H4 (cell line): ENCODE measurements around the gene FBXO2. TPM values are rescaled to one million over a fixed set of nuclear protein-coding genes. Genes with fewer than 3 reads are reported as not detected.

Source experiments
- DNase-seq: peaks from one replicate; pipeline ENCODE4 v3.0.0-alpha.2; 2015; ENCODE audit warnings: low spot score
- total RNA-seq: library from RNA; depleted of rRNA; stranded (reverse); fragments of >200 nt; shearing (Covaris generic); gene quantifications from 2 replicates; pipeline ENCODE4 v1.2.3, GENCODE V29; 2014; rRNA removed

The FBXO2 gene, protein sequence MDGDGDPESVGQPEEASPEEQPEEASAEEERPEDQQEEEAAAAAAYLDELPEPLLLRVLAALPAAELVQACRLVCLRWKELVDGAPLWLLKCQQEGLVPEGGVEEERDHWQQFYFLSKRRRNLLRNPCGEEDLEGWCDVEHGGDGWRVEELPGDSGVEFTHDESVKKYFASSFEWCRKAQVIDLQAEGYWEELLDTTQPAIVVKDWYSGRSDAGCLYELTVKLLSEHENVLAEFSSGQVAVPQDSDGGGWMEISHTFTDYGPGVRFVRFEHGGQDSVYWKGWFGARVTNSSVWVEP
- 0.76 and 2.3 TPM in 2 replicates for total RNA-seq

DNA sequence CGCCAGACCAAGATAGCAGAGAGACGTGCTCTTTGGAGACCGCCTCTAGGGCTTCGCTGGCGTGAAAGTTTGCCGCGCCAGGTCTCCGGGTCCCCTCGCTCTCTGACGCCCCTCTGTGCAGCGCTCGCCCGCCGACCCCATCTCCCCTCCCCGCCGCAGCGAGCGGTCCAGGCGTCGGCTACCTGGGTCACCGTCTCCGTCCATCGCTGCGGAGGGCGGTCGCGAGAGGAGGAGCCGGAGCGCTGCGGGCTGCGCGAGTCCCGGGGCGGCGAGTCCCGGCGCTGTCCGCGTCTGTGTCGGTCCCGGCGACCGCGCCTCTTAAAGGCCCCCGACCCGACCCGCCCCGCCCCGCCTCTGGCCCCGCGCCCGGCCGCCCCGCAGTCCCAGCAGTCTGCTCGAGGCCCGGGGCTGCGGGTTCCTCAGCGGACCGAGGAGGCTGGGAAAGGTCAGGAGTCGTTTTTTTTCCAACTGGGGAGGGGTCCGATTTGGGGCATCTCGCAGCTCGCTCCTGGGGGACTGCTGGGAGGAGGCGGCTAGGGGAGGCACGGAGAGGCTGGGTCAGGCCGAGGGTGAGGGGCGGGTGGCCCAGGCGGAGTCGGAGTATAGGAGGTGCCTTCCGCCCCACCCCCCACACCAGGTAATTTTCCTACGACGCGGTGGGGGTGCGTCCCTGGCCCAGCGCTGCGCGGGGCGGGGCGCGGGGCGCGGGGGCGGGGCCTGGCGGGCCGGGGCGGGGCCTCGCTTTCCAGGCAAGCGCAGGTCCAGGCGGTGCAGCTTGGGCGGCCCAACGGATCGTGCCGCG is at the start of gene FBXO2, which contains the start of gene FBXO44:
TSS of gene FBXO2 (minus strand) at position 293 of the 802 bp plus-strand sequence. CDS start at position 204, 89 bp downstream.
TSS of gene FBXO44 (plus strand) at position 741 of the 802 bp plus-strand sequence. CDS start 959 bp downstream, outside the sequence.
- DNase-seq: no peak

DNA sequence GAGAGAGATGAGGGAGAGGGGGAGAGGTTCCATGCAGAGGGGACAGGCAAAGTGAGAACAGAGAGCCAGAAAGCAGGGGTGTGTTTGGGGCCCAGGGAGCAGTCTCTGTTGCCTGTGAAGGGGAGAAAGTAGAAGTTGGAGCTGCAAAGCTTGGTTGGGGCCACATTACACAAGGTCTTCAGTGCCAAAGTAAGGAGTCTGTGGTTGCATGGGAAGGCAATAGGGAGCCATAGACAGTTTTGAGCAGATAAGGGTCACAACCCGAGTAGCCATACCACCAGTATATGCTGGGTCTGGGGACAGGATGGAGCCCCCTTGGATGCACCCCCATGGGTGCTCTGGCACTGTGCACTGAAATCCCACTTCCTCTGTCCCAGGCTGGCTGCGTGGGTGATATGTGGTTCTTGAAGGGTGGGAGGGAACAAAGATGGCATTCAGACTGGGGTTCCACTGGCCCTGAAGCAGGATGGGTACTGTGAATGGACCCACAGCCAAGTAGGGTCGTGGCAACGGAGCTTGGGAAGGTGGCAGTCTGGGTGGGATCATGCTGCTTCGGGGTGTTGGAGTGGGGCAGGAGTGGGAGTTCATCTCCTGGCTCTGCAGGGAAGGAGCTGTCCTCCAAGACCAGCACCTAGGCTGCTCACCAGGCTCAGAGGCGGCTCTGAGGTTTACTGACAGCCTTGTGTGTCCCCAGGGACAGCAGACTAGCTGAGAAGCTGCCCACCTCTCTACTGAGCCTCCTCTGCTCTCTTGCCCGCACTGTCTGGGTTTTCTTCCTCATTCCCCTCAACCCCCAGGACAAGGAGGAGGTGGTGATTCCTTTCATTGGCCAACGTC is 49.3 kb upstream of the FBXO2 start:
- DNase-seq: no peak

DNA sequence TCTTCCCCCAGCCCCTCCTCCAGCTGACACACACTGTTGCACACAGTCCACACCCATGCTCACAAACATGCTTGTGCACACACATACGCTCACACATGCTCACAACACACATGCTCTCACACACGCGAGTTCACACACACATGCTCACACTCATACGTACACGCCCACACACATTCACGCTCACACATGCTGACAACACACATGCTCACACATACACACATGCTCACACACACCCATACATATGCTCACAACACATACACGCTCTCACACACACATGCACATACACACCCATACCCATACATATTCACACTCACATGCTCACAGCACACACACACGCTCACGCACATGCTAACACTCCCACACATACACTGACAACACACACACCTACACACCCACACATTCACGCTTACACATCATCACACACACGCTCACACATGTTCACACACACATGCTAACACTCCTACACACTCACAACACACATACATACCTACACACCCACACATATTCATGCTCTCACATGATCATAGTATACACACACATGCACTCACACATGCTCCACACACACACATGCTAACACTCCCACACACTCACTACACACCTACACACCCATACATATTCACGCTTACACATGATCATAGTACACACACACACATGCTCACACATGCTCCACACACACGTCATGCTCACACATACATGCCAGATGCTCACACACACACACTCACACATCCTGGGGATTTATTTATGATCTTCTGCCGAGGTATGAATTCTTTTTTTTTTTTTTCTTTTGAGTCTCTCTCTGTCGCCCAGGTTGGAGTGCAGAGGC is 48.0 kb upstream of the FBXO2 start:
- no peak for DNase-seq

DNA sequence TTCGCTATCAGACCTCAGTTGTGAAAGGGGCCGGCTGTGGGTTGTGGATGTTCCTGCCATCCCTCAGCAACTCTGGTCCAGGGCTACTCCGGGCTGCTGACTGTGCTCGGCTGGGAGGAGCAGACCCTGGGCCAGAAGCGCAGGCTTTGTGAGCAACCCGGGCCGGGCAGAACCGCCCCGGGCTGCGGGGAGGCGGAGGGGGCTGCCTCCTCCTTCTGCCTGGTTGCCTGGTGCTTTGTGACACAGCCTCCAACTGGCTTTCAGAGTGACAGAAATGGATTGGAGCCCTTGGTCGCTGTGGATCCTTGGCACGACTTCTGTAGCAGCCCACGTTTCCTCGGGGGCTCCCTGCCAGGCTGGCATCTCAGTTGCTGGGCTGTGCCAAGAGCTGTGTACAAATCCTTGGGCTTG is 47.3 kb upstream of the FBXO2 start:
- DNase-seq: no peak

DNA sequence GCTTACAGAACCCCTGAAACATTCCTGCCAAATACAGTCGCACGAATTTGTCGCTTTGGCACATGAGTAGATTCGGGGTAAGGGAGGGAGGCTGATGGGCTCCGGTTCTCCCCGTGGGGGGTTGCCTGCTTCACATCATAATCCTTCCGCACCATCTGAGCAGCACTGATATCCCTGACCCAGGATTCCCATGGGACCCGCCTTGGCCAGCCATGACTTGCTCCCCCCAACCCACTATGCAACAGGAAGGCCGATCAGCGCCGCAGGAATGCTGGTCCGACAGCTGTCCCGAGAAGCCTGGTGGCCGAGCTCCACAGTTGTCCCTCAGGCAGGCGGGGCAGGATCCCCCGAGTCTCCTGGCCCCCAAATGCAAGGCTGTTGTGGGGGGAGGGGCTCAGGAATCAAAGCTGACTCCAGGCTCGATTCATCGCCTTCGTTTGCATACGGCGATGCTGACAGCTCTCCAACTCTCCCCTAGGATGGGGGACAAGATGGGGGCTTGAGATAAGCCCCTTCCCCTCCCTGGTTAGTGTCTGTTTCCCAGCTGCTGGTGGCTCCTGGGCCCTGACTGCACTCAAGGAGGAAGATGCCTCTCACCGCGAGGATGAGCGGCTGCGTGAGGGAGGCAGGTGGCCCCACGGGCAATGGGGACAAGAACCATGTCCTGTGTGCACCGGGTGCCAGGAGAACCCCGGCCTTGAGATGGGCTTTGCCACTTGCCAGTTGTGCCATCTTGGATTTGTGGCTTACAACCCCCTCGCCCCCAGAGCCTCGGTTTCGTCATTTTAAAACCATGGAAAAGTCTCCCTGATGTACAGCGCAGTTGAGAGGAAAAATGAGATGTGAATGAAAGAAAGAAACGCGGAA is 46.6 kb upstream of the FBXO2 start:
- no peak for DNase-seq

DNA sequence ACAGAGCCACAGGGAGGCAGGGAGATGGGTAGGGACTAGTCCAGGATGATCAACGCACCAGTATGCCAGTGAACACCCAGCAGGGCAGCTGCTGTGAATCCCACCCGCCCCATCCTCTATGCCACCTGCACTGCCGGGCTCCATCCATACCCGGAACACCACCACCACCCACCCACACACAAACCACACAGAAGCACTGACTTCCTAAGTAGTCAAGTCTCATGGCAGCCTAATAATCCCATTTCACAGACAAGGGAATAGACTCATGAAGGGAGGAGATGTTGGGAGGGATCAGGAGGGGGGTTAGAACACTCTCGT is 43.6 kb upstream of the FBXO2 start:
- DNase-seq: no peak

DNA sequence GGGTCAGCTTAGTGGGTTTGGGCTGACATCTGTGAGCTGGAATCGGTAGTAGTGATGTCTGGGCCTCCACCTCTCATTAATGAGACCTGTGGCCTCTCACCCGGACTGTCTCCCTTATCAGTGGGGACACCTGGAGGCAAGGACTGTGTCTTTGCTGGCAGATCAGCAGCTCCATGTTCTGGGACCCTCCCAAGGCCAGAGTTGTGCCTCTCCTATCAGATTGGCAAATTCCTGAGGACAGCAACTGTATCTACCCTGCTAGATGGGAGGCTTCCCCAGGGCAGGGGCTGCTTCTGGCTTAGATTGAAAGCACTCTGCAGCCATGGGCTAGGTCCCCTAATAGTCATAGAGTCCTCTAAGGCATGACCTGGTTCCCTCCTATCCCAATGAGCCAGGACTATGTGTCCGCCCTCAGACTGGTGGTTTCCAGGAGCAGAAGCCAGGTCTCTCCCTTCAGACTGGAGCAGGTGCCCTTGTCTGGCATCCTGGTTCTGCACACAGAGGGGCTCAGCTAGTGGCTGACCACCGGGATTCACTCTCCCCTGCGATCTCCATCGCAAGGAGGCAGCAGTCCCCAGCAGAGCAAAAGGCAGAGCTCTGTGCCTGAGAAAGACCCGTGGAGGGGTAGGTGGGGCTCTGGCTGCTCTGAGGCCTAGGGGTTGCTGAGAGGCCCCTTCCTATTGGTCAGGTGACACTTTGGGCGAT is 43.1 kb upstream of the FBXO2 start:
- DNase-seq: no peak

DNA sequence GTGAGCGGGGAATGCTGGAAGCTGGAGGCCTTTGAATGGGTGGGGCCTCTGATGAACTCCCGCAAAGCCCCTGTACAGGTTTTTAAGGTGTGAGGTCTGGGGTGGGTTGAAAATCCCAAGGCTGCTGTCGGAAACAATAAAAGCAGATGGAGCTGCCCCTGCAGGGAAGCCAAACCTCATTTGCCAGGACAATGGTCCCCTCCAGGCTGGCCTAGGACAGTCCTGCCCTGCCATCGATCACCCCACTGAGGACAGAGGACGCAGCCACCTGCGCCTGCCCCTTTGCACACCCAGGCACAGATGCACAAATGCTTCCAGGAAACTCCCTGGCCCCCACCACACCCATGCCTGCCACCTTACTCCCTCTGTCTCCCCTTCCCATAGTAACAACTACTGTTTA is 41.6 kb upstream of the FBXO2 start:
- no peak for DNase-seq

DNA sequence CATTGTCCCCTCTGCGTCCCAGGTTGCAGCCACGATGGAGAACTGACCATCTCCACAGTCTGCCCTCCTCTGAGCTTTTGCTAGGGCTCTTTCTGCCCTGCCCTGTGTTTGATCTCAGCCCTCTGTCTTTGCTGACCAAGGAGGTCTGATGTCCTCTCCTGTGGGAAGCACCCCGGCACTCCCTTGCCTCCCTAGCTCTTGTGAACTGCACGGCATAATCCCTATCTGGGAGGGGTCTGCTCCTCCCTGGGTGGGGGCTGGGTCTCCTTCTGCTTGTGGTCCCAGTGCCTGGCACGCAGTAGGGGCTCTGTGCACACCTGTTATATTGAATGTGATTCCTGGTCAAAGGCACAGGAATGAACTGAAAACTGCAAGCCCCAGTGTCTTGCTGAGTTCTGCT is 39.7 kb upstream of the FBXO2 start:
- DNase-seq: no peak

DNA sequence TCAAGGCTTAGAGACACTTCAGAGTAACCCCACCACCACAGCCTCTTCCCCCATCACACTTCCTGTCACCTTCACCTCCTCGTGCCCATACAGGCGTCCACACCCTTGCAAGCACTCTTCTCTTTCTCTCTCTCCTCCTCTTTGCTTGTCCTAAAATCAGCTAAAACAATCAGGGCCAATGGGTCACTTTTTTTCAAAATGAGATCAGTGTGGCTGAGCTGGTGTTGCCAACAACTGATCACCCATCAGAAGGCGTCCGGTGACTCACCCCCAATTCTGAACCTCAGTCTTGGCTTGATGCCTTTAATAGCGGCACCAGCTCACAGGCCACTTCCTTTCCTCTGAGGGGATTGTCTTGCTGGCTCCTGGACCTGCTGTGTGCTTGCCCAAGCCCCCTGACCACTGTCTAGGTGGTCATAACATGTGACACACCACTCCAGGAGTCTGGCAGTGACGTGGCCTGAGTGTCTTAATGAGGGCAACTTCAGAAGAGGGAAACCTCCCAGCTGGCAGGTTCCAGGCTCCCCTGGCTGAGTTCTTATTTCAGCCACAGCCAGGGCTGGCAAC is 38.9 kb upstream of the FBXO2 start:
- peak; percentile 83 for DNase-seq

DNA sequence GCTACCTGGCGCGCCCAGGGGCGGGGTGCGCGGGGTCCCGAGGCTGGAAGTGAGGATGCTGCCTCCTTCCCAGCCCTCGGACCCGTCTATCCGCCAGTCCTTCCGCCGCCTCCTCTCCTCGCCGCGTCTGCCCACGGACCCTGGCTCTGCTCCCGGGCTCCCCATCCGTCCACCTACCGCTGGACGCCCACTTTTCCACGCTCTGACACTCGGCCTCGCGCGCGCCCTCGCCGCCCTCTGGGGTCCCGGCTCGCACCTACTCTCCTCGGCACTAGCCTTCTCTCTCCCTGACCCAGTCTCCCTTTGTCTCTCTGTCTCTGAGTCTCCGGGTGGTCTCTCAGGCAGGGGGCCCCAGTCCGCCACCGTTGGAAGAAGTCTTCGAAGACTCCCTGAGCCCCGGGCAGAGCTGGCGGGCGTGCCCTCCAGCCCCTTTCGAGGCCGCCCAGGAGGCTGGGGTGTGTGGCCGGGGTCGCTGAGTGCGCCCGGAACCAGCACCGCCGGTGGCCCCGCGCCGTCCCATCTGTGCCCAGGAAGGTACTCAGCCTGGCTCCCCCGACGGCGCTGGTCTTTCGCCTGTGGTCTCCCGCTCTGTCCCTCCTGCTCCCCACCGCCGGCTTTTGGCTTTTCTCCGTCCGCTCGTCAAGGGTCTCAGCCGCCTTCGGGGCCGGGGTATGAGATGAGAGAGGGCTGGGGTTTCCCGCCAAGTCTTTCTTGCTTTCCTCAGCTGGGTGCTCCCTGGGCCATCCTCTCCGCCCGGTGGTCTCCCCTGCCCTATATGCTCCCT is 37.9 kb upstream of the FBXO2 start:
- DNase-seq: no peak

DNA sequence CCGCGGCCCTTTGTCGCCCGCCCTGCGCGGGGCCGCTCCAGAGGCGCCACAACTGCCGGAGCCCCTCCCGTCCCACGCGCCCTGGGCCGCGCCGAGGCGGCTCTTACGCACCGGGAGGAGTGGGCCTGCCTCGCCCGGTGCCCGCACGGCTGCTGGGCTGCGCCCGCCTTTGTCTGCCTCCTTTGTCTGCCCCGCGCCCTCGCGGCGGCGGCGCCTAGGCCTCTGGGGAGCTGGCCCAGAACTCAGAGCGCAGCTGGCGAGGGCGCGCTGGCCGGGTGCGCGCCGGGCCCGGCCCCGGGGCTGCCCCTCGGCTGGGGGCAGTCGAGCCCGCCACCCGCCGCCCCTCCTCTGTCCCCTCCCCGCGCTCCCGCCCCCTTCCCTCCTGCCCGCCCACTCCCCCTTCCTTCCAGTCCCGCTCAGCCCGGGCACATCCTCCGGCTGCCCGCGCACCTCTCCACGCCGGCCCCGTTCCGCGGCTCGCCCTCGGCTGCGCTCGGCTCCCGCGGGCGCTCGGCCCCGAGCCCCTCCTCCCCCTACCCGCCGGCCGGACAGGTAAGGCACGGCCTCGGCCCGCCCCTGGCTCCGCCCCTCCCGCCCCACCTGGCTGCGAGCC is 37.2 kb upstream of the FBXO2 start, which contains the start of gene DRAXIN:
TSS of gene DRAXIN (plus strand) at position 409 of the 613 bp plus-strand sequence. CDS start 14,549 bp downstream, outside the sequence.
- no peak for DNase-seq

DNA sequence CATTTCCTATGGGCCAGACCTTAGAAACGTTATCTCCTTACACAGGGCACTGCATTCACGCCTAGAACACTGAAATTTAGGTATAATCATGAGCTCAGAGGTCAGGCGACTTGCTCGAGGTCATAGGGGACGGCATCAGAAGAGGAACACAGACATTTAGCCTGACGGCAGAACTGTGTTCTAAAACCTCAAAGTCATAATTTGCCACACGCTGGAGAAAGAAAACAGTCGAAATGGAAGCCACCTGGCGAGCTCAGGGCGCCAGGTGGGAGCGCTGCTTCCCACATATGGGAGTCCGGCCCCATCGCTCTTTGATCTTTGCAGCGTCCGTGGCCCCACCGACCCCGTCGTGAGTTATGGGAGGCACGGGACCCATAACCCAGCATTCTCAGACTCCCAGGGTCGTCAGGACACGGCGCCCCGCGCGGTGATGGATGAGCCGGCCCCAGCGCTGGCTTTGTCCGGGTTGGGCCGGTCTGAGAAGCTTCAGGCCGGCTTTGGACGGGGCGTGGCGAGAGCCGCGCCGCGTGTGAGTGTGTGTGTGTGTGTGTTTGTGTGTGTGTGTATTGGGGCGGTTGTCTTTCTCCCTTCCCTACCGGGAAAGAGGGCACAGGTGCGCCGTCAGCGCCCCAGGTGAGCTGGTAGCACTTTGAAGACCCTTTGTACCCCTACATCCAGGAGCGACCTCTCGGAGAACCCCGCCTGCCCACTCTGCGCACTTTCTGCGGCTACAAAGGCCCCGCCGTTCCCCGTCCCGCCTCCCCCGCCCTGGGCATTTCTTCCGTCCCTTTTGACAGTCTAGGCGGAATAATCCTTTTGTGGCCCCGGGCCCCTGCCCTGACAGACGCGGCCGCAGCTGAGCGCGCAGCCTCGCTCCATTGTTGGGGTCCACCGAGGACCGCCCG is 36.4 kb upstream of the FBXO2 start:
- DNase-seq: no peak

DNA sequence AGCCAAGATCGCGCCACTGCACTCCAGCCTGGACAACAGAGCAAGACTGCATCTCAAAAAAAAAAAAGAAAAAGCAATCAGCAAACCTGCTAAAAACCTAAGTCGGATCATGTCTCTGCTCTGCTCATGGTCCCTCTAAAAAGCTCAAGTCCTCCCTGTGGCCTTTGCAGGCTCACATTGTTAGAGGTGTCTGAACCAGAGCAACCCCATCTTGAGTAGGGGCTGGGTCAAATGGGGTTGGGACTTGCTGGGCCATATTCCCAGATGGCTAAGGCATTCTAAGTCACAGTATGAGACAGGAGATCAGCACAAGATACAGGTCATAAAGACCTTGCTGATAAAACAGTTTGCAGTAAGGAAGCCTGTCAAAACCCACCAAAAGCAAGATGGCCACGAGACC is 34.3 kb upstream of the FBXO2 start:
- DNase-seq: no peak

DNA sequence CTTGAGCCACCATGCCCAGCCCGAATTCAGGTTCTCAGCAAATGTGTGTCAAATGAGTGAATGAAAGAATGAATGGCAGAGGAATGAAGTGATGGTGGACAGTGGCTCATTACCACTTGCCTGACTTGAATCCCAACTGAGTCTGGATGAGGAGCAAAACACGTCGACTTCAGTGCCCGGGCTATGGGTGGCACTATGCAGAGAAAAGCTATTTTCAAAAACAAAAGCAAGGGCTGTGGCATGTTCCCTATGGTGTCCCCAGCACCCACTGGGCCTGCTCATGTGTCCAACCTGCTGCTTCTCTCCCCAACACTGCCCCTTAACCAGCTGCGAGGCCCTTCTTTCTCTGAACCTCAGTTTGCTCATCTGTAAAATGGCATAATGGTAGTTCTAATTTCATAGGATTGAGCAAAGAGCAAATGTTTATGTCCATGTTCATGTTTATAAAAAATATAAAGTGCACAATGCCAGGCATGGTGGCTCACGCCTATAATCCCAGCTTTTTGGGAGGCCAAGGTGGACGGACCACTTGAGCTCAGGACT is 31.1 kb upstream of the FBXO2 start:
- DNase-seq: no peak

DNA sequence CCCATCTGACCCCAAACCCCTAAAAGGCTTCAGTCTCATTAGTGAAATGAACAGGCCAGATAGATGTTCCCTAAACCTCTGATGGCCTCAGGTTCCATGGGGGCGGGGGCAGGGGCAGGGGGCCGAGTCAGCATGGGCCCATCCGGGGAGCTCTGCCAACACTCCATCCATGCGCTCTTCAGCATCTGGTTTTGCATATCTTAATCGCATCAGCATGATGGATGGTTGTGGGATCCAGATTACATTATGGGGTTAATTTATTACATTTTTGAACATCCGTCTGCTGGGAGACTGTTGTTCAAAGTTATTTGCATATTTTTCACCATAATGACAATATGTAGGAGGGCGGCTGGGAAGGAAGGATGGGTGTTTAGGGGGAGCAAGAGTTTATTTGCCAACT is 29.8 kb upstream of the FBXO2 start:
- DNase-seq: no peak

DNA sequence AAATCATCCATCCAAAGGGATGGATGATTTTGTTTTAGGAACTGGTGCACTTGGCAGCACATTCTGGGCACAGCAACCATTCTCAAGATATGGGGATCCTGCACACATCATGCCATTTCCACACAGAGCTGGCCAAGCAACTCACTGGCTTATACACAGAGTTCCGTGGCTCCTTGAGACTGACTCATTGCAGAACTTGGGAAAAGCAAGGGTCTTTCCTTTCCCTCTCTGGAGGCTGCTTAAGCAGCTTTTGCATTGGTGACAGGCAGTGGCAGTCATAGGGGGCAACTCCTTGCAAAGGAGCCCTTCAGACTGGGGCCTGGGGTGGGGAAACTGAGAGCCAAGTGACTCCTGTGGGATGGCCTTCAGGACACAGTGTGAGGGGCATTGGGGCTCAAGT is 28.6 kb upstream of the FBXO2 start:
- no peak for DNase-seq
